ENCODE measurements around the gene IL18RAP. TPM values are rescaled to one million over a fixed set of nuclear protein-coding genes. Genes with fewer than 3 reads are reported as not detected.

Gene IL18RAP
- total RNA-seq, 1 experiment from 2014 or later = not detected

GRCh38 chr2:102494570-102494969 is 71.6 kb downstream of the IL18RAP start:
- Histone ChIP-seq H3K9me3 (ENCODE audit: control insufficient read depth, low read depth, low read length) (no peaks in the 10 kb centered on the region), H3K23ac (ENCODE audit: insufficient read length, low read depth, low read length) (no peak overlapping the region), H2BK12ac (ENCODE audit: insufficient read length, low read depth, low read length) (no peak overlapping the region), H4K91ac (ENCODE audit: insufficient read length, low read depth, low read length) (no peak overlapping the region), H4K20me1 (ENCODE audit: control insufficient read depth, insufficient read depth, insufficient read length) (no peaks in the 10 kb centered on the region), H3K9ac (ENCODE audit: extremely low read depth, insufficient read length, low read length) (no peak overlapping the region), H3K56ac (ENCODE audit: insufficient read length, low read depth, low read length) (no peak overlapping the region), H3K27me3 (ENCODE audit: insufficient read depth, low read length) (no peaks in the 10 kb centered on the region), H3K18ac (ENCODE audit: insufficient read length, low read depth, low read length) (no peak overlapping the region), H3K14ac (ENCODE audit: insufficient read depth, low read length) (no peak overlapping the region), H3K4me1 (ENCODE audit: insufficient read depth, low read length) (peaks cover 2% of the 10 kb centered on the region; the same call in 1 of the 2 replicates), H4K8ac (replicated peaks; ENCODE audit: insufficient read length, low read depth, low read length) (no peak overlapping the region), H3K4me2 (ENCODE audit: insufficient read depth, insufficient read length, low read length) (no peak overlapping the region), H3K79me2 (ENCODE audit: insufficient read depth, low read length) (no peaks in the 10 kb centered on the region), H3K27ac (ENCODE audit: insufficient read length, low read depth, low read length) (no peak overlapping the region), H3K4ac (ENCODE audit: low read depth, low read length) (no peak overlapping the region), H2BK120ac (ENCODE audit: low read depth, low read length, poor library complexity, severe bottlenecking) (no peak overlapping the region), H2BK15ac (ENCODE audit: low read depth, low read length) (no peak overlapping the region), H2AK5ac (ENCODE audit: insufficient read length, low read length) (no peak overlapping the region), H2BK20ac (ENCODE audit: low read depth, low read length, poor library complexity, severe bottlenecking) (no peak overlapping the region), H4K5ac (ENCODE audit: insufficient read length, low read depth, low read length) (no peak overlapping the region), H3K79me1 (ENCODE audit: insufficient read depth, low read depth, low read length, poor library complexity, severe bottlenecking) (no peaks in the 10 kb centered on the region), H3T11ph (ENCODE audit: low read length) (no peak overlapping the region), H2BK5ac (ENCODE audit: insufficient read length, low read length) (no peak overlapping the region), H2AFZ (ENCODE audit: low read length) (no peak overlapping the region), H3K23me2 (ENCODE audit: insufficient read length, low read depth, low read length, poor library complexity, severe bottlenecking) (no peaks in the 10 kb centered on the region)
- DNase-seq = no peak
- Mint-ChIP-seq H3K27ac (no peak overlapping the region), H3K4me1 (peaks cover 5 to 8% of the 10 kb centered on the region in 2 experiments), H3K4me3 (no peak overlapping the region), H3K9me3 (peaks cover 19 to 21% of the 10 kb centered on the region in 2 experiments; a peak in 4 of 5 replicates), H3K36me3 (ENCODE audit: insufficient read depth in 1 of 3, low read depth in 3 of 3) (peaks cover 0 to 9% (median 6%) of the 10 kb centered on the region in 3 experiments; a peak in 4 of 7 replicates), H3K27me3 (ENCODE audit: low read depth) (no peaks in the 10 kb centered on the region; the same call in 1 of the 2 replicates)
- no CpG with 5 or more reads among the region's 1 CpG for WGBS (ENCODE audit: extremely low coverage, insufficient read length, low lambda C conversion rate)
- no peak for TF ChIP-seq CTCF (conservative IDR thresholded peaks at IDR 0.05)
